HG03520 (cell line): Measurements from ENCODE around the gene LAMTOR2.

Experiments used
- ATAC-seq: cut with Tn5 transposase; IDR thresholded peaks from one replicate; pipeline ENCODE4 v1.9.1; 2021; ENCODE audit warnings: mild to moderate bottlenecking, moderate library complexity; ENCODE audit not compliant: unreplicated experiment

Gene LAMTOR2

GRCh38 chr1:156074661-156075060, 20.1 kb downstream of the LAMTOR2 start:
- no peak for ATAC-seq

GRCh38 chr1:156075162-156075561, 20.6 kb downstream of the LAMTOR2 start:
- ATAC-seq: no peak

DNA sequence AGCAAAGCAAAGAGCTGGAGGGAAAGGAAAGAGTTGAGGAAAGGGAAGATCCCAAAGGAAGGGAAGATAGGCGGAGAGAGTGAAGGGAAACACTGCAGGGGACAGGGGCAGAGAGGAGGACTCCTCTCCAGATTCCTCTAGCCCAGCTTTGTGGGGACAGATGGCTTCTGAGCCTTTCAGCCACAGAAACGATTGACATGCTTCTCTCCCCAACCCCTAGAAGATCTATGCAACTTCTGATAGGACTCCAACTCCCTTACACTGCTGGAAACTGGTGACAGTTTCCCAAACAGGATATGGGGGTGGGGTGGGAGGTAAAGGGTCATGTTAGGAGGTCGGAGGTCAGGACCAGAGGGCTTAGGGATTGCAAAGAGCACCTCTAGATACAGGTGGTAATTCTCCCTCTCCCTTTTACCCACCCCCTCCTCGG, 21.2 kb downstream of the LAMTOR2 start:
- ATAC-seq: no peak

DNA sequence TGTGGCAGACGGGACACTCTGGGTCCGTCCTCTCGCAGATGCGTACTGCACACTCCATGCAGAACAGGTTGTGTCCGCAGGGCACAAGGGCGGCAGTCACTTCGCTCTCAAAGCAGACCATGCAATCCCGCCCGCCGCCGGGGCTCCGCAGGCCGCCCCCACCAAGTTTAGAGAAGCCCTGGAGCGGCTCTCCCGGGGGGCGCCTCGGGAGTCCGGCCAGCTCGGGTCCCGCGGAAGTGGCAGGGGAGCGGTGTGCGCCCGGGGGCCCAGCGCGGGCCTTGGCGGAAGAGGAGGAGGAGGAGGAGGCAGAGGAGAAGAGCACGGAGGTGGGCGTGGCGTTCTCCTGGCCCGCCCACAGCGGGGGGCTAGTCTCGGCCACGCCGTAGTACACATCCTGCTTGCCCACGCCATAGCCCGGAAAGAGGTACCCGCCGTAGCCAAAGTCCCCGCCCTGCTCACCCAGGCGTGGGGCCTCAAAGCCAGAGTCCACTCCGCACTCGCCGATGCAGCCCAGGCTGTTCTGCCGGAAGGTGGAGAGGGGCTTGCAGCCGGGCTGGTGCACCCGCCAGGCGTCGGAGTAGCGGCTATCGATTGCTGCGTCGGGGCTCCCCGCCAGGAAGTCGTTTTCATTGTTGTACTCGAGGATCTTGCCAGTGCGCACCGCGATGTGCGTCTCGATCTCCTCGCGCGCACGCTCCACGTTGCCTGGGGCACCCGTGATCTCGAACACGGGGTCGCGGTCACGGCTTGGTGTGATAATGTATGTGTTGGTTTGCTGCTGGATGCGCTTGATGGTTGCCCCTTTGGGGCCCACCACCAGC, 22.2 kb downstream of the LAMTOR2 start:
- ATAC-seq: no peak

DNA sequence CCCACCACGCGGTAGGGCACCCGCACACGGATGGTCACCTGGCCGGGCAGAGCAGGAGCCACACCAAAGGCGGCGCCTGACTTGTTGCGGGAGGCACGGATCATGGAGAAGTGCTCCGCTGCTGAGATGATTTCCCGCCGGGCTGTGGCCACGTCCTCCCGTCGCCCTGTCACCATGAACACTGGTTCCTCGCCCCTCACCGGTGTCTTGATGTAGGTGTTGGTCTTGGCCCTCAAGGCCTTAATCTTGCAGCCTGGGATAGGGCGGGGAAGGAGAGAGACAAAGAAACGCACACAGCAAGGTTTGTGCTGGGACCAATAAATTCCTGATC, 22.8 kb downstream of the LAMTOR2 start:
- no peak for ATAC-seq

DNA sequence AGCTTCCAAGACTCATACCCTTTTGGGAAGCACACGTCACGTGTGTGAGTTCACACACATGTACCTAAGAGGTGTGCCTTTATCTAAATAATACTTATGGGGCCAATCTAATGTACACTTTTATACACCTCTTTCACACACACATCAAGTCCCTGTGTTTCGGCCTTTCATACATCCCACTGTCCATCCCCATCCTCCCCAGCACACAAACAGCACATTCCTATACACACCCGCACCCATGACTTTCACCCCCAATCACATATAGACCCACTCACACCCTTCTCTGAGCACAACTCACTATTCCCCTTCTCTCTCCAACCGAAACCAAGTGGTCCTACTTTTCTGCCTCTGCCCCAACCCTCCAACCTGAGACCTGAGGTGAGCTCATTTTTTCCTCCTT, 24.1 kb downstream of the LAMTOR2 start:
- no peak for ATAC-seq

DNA sequence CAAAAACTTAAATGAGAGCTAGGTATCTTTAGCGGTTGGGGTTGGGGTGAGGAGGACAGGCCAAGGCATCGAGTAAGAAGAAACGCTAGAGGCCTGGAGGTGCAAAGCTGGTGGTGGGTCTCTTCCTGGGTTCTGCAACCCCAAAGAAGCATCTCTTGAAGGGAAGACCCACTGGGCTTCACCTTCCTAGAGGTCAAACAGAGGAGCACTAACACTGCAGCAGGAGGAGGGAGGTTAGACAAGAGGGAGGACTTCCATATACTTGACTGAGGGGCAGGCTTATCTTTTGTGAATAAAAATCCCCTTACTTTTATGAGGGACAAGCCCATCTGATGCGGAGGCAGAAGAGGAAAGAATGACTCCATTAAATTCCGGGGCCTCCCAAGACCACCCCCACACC, 25.2 kb downstream of the LAMTOR2 start:
- no peak for ATAC-seq

DNA sequence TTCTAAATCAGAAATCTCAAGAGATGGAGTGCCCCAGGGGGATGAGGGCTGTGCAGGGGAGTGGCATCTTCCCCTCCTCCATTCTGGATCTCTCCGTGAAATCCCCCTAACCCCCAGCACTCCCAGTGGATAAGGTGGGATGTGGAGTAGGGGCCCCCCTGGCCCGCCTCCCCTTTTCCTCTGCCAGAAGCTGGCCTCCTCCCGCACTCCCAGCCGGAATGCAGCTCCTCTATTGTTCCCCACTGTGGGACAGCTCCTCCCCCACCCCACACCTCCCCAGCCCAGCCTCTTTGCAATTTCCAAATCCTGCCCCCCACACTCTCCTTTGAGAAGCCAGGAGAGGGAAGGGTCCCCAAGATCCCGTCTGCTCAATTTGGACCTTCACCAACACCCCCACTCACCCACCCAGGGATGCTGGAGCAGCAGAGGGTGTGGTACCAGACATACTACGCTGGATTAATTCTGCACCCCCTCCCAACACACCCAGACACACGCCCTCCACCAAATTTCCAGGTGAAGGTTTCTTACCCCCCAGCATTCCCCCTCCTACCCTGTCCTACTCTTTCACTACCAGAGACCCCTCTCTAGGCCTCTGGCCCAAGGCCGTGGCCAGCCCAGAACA, 25.8 kb downstream of the LAMTOR2 start:
- ATAC-seq: no peak

DNA sequence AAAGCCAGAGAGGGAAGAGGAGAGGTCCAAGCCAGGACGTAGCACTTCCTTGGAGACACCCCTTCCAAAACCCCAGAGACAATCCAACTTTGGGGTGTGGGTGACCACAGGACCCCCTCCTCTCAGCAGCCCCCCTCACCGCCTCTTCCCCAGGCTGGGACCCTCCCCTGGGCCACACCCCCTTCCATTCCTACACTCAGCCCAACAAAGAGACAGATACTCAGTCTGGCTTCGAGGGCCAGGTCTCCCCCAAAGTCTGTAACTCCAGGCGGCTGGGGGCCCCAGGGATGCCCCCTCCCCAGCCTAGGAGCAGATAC, 26.2 kb downstream of the LAMTOR2 start:
- ATAC-seq: no peak

DNA sequence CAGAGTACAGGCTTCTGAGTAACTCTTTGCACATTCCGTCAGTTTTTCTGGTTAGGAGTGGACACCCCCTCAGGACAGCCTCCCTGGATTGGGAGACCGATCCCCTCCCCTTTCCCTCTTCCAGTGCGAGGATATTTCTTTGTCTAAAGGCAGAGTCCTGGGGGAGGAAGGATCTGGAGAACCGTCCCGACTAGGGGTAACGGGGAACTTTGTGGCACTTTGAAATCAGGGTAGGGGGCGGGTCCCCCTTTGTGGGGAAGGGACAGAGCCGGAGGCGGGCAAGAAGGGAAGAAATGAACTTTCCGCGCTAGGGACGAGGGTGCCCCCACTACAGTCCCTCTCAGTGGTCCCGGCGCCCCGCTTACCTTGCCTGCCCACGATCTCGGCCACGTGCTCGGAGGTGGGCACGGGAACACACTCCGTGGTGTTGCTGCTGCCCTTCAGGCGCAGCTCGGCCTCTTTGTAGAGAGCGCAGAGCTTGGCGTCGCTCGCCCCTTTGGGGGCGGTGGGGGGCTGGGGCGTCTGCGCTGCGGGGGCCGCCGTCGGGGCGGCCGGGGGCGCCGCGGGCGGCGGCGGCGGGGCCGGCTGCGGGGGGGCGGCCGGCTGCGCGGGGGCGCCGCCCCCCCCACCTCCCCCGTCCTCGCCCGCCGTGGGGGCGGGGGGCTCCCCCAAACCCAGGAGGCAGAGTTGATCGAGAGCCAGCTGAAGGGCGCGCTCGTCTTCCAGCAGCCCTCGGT, 26.8 kb downstream of the LAMTOR2 start:
- ATAC-seq: no peak

- no peak for ATAC-seq
Observed at GRCh38 chr1:156081917-156082308, 27.3 kb downstream of the LAMTOR2 start.

DNA sequence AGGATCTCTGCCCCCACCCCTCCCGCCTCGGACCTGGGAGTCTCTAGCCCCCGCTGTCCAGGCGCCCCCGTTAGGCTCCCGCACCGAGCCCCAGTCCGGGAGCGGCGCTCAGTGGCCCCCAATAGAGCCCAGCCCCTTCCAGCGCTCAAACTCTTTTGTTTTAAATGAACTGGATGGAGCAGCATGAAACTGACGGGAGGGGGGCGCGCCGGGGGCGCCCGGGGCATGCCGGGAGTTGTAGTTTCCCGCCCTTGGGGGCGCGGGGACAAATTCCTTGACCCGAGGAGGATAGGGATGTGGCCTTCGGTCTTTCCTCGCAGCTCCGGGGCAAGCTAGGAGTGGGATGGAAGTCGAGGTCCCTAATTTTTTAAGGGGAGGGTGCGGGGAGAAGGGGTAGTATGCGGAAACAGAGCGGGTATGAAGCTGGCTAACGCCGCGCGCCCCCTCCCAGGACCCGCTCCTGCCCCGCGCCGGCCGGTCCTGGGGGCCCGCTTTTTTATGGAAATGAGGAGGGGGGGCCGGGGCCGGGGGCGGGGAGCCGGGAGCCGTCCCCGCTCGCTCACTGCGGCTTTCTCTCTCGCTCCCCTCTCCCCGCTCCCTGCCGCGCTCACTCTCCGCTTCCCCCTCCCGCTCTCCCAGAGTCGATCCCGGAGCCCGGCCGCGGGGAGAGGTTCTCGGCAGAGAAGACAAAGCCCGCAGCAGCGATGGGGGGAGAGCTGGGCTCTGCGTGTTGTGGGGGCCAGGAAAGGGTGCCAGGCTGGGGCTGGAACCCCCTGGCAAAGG, 27.9 kb downstream of the LAMTOR2 start, which contains the start of gene MEX3A:
Gene MEX3A, minus strand, starts transcription at position 157 of the 783 bp plus-strand sequence. CDS start 467 bp downstream, outside the sequence.
- no peak for ATAC-seq

GRCh38 chr1:156083800-156084790, 29.5 kb downstream of the LAMTOR2 start:
- ATAC-seq: no peak

- ATAC-seq: no peak
Observed at GRCh38 chr1:156086256-156086662, 31.7 kb downstream of the LAMTOR2 start.

- ATAC-seq: no peak
Observed at GRCh38 chr1:156089704-156090103, 35.1 kb downstream of the LAMTOR2 start.

GRCh38 chr1:156090138-156090839, 35.7 kb downstream of the LAMTOR2 start:
- no peak for ATAC-seq

GRCh38 chr1:156090840-156091188, 36.2 kb downstream of the LAMTOR2 start:
- ATAC-seq: no peak

- no peak for ATAC-seq
Observed at GRCh38 chr1:156091610-156092009, 37.0 kb downstream of the LAMTOR2 start.

DNA sequence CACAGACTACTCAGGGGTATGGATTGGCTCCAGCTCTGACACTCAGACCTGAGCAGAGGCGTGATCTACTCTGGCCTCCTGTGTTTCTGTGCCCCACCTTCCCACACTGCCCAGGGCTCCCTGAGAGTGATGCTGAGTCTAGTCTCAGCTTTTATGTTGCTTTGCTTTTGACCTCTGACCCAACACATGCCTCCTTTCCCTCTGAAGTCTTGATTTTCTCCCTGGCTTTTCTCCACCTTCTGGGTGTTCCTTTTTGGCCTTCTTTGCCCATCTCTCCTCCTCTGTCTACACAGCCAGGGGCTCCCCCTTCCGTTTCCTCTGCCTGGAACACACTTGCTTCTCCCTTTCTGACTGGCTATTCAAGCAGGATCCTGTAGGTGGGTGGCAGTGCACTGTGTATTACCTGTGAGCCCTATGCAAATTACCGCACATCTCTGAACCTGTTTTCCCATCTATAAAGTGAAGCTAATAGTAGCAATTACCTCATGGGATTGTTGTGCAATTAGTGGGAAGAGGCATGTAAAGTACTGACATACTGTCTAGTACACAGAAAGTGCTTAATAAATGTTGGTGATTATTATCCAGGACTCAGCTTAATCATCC, 41.4 kb downstream of the LAMTOR2 start:
- no peak for ATAC-seq
